GM13977 (cell line): ENCODE results near the gene BHLHE40.
A peak's percentile ranks its signal among the peaks of the same experiment; 100 is the strongest.

Source experiments
- DNase-seq: peaks from one replicate; pipeline ENCODE4 v3.0.0; 2012; ENCODE audit warnings: low spot score
- CTCF ChIP-seq: IDR thresholded peaks from 2 replicates; pipeline ENCODE4 v1.5.1; 2012; ENCODE audit warnings: mild to moderate bottlenecking, control low read depth; ENCODE audit not compliant: insufficient read depth; ENCODE audit errors: extremely low read depth, missing control alignments
- in situ Hi-C: fragments of 300-500 bp; cut with MboI; formaldehyde crosslinking; loops from one replicate; pipeline ENCODE4 v1.12.0; 2022; ENCODE audit warnings: low sequenced_read_pairs, low pct_unique_long_range_greater_than_20kb, mixed read lengths, inconsistent platforms; ENCODE audit not compliant: unreplicated experiment

The BHLHE40 gene

GRCh38 chr3:4978204-4978965 lies 852 bp upstream of the BHLHE40 start:
- no peak for TF ChIP-seq CTCF
- peak; percentile 89 for DNase-seq
- in situ Hi-C loops = loop anchor here (10.0 kb wide), 1 partner anchor 264 kb away; no protein-coding TSS in a partner anchor

GRCh38 chr3:4978966-4979427 lies 240 bp upstream of the BHLHE40 start:
- peak; percentile 92 for DNase-seq
- in situ Hi-C loops = loop anchor here (10.0 kb wide), 1 partner anchor 264 kb away; no protein-coding TSS in a partner anchor
- no peak for TF ChIP-seq CTCF

- peak; percentile 71 for DNase-seq
- TF ChIP-seq CTCF = peak; percentile 93
- in situ Hi-C loops = no loop called here
Observed at GRCh38 chr3:4980229-4981203, 1.3 kb downstream of the BHLHE40 start.

GRCh38 chr3:4981294-4981664 lies 2.0 kb downstream of the BHLHE40 start:
- TF ChIP-seq CTCF = no peak
- in situ Hi-C loops = no loop called here
- DNase-seq = no peak

GRCh38 chr3:4981665-4982494 lies 2.6 kb downstream of the BHLHE40 start:
- in situ Hi-C loops = no loop called here
- DNase-seq = no peak
- no peak for TF ChIP-seq CTCF
